ENCODE measurements around the gene IL4I1.

DNA sequence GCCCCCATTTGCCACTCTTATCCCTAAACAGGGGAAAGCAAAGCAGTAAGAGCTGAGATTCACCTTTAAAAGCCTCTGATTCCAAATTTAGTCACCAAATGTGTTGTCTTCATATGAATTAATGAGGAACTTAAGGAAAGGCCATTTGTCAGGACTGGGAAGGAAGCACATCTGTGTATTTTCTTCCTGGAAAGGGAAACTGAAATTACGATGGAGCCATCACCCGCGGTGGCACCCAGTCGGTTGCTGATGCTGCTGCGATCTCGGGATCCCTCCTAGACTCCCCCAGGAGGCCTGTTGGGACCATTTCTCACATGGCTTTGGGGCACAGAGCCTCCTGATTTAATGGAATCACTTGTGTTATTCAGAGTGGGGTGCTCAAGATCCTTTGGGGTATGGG lies 7.4 kb upstream of the IL4I1 start:
- TF ChIP-seq POLR2A (IDR thresholded peaks at IDR 0.05; ENCODE audit: control extremely low read depth in 1 of 2, low read depth in 2 of 2, low read length in 2 of 2) = no peak
- TF ChIP-seq, protein P1, sequence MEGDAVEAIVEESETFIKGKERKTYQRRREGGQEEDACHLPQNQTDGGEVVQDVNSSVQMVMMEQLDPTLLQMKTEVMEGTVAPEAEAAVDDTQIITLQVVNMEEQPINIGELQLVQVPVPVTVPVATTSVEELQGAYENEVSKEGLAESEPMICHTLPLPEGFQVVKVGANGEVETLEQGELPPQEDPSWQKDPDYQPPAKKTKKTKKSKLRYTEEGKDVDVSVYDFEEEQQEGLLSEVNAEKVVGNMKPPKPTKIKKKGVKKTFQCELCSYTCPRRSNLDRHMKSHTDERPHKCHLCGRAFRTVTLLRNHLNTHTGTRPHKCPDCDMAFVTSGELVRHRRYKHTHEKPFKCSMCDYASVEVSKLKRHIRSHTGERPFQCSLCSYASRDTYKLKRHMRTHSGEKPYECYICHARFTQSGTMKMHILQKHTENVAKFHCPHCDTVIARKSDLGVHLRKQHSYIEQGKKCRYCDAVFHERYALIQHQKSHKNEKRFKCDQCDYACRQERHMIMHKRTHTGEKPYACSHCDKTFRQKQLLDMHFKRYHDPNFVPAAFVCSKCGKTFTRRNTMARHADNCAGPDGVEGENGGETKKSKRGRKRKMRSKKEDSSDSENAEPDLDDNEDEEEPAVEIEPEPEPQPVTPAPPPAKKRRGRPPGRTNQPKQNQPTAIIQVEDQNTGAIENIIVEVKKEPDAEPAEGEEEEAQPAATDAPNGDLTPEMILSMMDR (IDR thresholded peaks at IDR 0.05; ENCODE audit: control extremely low read depth in 1 of 3, insufficient read depth in 1 of 3, low read depth in 1 of 3, low read length in 3 of 3) = no peak
- TF ChIP-seq POLR2AphosphoS5 (IDR thresholded peaks at IDR 0.05; ENCODE audit: low read depth, low read length) = no peak
- TF ChIP-seq JUND (IDR thresholded peaks at IDR 0.05; ENCODE audit: low read length) = no peak
- TF ChIP-seq, protein P2, sequence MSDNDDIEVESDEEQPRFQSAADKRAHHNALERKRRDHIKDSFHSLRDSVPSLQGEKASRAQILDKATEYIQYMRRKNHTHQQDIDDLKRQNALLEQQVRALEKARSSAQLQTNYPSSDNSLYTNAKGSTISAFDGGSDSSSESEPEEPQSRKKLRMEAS (IDR thresholded peaks at IDR 0.05) = no peak
- no peak for TF ChIP-seq RFX5 (IDR thresholded peaks at IDR 0.05; ENCODE audit: borderline replicate concordance, low read depth, low read length)
- TF ChIP-seq TAF1 (IDR thresholded peaks at IDR 0.05; ENCODE audit: low read depth, low read length) = no peak
- no peak for TF ChIP-seq EP300 (IDR thresholded peaks at IDR 0.05; ENCODE audit: borderline replicate concordance in 1 of 2, low read depth in 2 of 2, low read length in 2 of 2)
- no peak for TF ChIP-seq BRCA1 (IDR thresholded peaks at IDR 0.05; ENCODE audit: low read depth, low read length)
- TF ChIP-seq CEBPB (IDR thresholded peaks at IDR 0.05; ENCODE audit: low read depth, low read length) = no peak
- TF ChIP-seq ZNF274 (IDR thresholded peaks at IDR 0.05; ENCODE audit: borderline replicate concordance, extremely low read depth, low read length) = no peak
- TF ChIP-seq CBX8 (IDR thresholded peaks at IDR 0.05; ENCODE audit: borderline replicate concordance, low read depth, low read length) = no peak
- TF ChIP-seq BCL11A (IDR thresholded peaks at IDR 0.05; ENCODE audit: low read depth in 2 of 2, low read length in 2 of 2) = no peak

Measured in H1 (cell line).